GM19043 (cell line): ENCODE data around the gene GNG8.

ENCODE experiments used
- ATAC-seq: cut with Tn5 transposase; IDR thresholded peaks from one replicate; pipeline ENCODE4 v1.9.1; 2021; ENCODE audit warnings: low read depth; ENCODE audit not compliant: unreplicated experiment

The GNG8 gene

DNA sequence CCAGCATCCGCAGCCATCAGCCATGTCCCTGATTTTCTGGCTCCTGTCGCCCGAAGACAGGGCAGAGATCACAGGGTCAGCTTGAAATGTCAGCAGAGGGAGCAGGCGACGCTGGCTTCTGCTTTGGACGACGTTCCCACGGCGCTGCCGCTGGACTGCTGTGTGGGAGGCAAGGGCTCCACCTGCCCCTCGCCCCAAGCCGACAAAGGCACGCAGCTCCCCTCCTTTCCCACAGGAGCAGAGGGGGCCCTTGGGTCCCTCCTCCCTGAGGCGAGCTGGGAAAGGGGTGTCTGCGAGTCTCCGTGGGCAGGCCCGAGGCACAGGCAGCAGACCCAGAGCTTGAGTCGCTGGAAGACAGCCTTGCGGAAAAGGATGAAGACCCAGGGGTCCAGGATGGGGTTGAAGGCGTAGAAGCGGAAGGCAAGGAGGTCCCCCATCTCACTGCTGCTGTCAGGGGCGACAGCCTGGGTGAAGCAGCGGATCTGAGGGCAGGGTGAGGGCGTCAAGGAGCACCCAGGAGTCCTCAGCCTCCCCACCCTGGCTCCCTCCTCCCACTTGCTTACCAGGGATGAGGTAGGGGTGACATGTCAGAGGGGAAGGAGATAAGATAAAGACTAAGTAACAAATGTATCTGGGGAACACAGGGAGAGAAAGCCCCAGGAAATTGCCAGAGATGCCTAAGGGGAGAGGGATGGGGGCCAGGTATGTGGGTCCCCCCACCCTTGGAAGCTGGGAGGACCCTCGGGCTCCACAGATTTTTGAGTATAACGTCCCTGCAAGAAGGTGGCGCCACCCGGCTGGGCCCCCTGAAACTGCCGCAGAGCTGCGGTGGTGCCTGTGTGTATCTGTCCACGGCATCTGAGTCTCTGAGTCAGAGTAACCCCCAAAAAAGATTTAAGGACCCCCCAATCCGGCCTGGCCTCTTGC, 14.5 kb downstream of the GNG8 start:
- ATAC-seq: no peak

DNA sequence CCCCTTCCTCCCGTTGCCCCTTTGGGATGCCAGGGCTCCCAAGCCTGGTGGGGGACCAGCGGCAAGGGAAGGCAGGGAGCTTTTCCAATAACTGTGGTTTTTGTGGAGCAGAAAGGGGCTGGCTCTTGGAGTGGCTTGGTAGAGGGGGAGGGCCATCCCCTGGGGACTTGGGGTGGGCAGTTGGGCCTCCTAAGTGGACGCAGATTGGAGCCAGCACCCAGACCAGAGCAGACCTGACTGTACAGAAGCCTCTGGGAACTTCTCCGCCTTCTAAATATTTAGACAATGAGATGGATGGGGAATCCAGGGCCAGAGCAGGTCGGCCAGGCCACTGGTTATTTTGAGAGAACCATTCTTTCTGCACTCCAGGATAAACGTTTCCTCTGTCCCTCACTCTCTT, 15.3 kb downstream of the GNG8 start:
- no peak for ATAC-seq

DNA sequence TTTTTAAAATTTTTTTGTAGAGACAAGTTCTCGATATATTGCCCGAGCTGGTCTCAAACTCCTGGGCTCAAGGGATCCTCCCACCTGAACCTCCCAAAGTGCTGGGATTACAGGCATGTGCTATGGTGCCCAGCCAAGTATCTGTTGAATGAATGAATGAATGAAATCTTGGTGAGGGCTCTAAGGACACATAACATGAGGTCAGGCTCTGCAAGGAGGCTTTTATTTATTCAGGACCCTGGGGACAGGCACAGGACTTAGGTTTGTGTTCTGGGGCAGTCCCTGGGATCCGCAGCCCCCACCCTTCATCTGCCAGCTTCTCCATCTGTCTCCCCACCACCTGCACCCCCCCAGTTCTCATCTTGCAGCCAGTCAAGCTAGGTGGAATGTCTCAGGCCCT, 15.7 kb downstream of the GNG8 start:
- ATAC-seq: no peak

DNA sequence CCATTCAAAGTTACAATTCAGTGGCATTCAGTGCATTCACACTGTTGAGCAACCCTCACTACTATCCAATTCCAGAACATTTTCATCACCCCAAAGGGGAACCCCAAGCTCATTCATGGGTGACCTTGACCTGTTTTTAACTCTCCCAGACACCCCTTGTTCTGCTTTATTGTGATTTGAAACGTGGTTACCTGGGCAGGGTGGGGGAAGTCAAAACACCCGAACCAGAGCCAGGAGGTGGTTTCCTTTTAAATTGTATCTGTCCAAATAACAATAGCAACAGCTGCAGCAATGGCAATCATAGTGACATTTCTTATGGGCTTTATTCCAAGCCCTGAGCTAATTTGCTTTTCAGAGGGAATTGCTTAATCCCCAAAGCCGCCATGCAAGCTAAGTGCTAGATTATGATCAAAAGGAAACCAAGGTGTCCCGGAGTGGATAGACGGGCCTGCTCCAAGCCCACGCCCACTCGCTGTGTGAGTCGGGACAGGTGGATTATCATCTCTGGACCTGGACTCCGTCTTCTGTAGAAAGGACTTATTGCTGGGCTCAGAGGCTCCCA, 17.3 kb downstream of the GNG8 start:
- ATAC-seq: no peak

DNA sequence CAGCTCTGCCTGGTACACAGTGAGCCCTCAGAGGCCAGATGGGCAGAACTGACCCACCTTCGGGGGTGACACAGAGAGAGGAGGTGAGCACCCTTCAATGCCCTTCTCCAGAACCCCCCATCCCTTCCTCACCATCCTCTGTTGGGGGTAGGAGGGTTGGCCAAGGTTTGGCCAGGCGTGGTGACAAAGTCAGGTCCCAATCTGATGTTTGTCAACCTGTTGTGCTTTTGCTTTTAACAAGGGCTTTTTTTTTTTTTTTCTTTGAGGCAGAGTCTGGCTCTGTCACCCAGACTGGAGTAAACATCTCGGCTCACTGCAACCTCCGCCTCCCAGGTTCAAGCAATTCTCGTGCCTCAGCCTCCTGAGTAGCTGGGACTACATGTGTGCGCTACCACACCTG, 18.4 kb downstream of the GNG8 start:
- ATAC-seq: no peak

DNA sequence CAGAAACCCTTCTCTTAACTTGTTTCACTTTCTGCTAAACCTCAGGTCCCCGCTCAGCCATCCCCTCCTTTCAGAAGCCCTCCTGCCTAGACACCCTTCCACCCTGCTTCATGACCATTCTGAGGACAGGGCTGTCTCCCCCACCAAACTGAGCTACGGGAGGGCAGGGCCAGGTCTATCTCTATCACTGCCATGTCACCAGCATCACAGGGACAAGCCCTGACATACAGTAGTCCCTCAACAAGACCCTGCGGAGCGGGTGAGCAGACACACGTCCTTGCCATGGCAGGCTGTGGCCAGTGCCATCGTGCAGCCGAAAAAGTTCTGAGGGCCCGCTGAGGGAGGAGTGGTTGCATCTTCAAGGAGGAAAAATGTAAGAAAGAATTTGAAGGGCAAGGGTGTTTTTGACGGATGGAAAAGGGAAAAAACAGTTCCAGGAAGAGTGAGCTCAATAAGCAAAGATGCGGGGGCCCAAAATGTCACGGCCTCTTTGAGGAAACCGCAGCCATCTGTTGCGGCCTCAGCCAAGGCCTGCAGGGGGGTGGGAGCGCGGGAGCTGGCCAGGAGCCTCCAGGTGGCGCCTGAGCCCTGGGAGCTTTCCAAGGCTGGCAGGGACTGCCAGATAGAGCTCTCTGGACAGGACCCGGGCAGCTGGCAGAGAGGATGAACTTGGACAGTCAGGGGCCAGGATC, 19.2 kb downstream of the GNG8 start:
- ATAC-seq: no peak

DNA sequence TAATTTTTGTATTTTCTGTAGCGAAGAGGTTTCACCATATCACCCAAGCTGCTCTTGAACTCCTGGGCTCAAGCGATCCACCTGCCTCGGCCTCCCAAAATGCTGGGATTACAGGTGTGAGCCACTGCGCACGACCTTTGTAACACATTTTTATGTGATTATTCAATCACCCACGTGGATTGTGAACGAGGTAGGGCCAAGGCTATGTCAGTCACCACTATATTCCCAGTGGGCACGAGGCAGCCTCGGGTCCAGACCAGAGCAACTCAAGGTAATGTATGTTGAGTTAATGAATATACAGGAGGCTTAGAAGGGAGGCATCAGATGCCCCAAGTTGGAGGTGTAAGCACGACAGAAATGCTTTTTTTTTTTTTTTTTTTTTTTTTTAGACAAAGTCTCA, 20.0 kb downstream of the GNG8 start:
- ATAC-seq: no peak

DNA sequence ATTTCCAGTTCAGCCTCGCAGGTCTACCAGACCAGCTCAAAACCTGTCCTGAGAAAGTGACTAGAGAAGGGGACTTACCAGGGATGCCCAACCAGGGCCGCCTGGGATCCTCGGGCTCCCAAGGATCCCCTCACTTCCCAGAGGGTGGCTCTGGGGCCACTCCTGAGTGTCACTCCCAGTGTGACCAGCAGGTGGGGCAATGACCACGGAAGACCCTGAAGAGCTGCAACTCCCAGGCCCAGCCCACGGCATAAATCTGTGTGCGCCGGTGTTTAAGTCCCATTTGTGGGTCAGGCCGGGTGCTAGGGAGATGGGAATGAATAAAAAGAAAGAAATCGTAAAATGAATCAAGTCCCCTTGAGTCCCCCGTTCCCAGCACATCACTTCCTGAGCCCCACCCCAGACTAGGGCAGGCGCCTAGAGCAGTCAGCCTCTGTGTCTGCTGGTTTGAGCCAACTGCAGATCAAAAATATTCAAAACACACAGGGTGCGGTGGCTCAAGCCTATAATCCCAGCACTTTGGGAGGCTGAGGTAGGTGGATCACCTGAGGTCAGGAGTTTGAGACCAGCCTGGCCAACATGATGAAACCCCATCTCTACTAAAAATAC, 21.8 kb downstream of the GNG8 start:
- no peak for ATAC-seq

DNA sequence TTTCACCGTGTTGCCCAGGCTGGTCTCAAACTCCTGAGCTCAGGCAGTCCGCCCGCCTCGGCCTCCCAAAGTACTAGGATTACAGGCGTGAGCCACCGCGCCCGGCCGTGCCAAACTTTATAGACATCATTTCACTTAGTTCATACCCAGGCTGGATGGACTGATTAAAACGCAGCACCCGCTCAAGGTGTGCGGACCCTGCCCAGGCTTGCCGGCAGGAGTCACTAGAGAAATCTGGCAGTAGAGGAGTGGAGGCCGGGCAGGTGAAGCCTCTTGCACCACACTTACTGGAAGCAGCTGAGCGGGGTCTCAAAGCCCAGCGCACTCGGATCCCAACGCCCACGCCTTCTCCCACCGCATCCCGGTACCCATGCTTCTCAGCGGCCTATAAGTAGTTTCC, 22.5 kb downstream of the GNG8 start:
- ATAC-seq: no peak

DNA sequence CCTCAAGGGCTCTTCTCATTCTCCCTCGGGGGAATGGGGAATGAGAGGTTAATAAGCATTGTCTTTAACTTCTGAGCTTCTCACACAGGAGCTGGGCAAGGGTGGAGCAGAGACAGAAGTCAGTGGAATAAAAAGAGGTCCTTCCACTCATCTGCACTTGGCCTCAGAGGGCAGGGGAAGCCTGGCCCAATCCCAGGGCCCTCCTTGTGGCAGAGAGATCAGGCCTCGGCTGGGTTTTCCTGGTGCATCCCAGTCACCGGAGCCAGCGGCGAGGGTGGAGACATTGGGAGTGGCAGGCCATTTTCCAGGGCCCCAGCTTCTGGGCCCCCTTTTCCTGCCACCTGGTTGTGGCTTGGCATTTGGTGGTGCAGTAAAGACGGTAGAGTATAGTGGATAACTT, 24.2 kb downstream of the GNG8 start:
- ATAC-seq: no peak

DNA sequence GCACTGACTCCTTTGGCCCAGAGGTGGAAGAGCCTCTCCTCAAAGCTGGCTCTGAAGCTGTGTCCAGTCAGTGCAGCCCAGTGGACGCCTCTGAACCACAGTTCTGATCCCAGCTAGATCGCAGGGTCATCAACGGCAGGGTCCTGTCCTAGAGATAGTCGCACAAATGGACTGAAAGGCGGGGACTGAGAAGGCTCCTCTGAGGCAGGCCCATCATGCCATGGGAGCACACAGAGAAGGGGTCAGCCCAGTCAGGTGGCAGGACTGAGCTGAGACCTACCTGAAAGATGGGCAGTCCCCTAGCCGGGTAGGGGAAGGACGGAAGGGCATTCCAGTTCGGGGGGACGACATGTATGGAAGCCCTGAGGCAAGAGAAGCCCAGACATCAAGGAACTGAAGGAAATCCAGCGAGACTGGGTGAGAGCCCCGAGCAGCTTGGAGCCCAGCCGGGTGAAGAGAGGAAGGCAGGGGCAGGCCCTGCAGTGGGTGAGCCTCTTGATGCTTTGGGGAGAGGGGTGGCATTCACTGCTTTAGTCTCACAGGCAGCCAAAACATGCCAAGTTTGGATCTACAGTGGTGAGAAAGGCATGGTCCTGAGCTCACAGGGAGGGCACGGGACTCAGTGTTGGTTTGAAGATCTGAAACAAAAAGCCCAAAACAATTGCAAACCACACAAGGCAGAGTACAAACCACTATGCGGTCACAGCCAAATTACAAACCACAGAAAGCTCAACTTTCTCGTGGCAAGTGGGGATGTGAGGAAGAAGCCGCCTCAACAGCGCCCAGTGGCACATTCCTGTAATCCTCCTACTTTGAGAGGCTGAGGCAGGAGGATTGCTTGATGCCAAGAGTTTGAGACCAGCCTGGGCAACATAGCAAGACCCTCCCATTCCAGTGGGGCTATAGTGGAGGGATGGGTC, 24.9 kb downstream of the GNG8 start:
- ATAC-seq: no peak

DNA sequence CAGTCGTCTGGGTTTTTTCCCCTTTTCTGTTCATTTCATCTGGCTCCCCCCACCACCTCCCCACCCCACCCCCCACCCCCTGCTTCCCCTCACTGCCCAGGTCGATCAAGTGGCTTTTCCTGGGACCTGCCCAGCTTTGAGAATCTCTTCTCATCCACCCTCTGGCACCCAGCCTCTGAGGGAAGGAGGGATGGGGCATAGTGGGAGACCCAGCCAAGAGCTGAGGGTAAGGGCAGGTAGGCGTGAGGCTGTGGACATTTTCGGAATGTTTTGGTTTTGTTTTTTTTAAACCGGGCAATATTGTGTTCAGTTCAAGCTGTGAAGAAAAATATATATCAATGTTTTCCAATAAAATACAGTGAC, 25.6 kb downstream of the GNG8 start:
- ATAC-seq: no peak

DNA sequence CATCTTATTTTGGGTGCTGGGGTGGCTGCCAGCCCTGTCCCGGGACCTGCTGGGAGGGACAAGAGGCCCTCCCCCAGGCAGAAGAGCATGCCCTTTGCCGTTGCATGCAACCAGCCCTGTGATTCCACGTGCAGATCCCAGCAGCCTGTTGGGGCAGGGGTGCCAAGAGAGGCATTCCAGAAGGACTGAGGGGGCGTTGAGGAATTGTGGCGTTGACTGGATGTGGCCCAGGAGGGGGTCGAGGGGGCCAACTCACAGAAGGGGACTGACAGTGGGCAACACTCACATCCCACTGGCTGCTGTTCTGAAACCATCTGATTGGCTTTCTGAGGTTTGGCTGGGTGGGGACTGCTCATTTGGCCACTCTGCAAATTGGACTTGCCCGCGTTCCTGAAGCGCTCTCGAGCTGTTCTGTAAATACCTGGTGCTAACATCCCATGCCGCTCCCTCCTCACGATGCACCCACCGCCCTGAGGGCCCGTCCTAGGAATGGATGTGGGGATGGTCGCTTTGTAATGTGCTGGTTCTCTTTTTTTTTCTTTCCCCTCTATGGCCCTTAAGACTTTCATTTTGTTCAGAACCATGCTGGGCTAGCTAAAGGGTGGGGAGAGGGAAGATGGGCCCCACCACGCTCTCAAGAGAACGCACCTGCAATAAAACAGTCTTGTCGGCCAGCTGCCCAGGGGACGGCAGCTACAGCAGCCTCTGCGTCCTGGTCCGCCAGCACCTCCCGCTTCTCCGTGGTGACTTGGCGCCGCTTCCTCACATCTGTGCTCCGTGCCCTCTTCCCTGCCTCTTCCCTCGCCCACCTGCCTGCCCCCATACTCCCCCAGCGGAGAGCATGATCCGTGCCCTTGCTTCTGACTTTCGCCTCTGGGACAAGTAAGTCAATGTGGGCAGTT, 26.2 kb downstream of the GNG8 start:
- ATAC-seq: no peak

DNA sequence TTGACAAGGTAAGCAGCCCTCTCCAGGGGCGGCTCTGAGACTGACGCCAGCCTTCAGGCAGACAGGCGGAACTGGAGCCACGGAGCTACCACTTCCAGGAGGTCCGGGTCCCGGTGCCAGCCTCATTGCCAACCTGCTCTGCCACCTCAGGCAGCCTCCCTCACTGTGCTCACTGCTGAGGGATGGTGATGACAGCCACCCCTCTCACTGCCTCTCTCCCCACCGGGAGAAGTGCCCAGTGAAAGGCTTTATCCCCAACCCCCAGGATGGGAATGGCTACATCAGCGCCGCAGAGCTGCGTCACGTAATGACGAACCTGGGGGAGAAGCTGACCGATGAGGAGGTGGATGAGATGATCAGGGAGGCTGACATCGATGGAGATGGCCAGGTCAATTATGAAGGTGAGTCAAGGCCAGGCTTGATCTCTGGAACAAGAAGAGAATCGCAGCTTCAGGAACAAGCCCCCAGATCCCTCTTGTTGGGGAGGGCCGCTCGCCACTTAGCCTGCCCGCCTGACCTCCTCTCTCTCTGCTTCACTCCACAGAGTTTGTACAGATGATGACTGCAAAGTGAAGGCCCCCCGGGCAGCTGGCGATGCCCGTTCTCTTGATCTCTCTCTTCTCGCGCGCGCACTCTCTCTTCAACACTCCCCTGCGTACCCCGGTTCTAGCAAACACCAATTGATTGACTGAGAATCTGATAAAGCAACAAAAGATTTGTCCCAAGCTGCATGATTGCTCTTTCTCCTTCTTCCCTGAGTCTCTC, 27.2 kb downstream of the GNG8 start:
- ATAC-seq: no peak

DNA sequence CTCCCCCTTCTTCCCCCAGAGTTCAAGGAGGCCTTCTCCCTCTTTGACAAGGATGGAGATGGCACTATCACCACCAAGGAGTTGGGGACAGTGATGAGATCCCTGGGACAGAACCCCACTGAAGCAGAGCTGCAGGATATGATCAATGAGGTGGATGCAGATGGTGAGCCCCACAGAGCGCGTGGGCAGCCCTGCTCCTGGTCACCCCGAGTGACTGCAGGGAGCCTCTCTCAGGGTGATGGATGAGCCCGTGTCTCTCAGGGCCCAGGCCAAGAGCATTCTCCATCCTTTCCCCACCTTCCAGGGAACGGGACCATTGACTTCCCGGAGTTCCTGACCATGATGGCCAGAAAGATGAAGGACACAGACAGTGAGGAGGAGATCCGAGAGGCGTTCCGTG, 27.8 kb downstream of the GNG8 start:
- ATAC-seq: no peak

DNA sequence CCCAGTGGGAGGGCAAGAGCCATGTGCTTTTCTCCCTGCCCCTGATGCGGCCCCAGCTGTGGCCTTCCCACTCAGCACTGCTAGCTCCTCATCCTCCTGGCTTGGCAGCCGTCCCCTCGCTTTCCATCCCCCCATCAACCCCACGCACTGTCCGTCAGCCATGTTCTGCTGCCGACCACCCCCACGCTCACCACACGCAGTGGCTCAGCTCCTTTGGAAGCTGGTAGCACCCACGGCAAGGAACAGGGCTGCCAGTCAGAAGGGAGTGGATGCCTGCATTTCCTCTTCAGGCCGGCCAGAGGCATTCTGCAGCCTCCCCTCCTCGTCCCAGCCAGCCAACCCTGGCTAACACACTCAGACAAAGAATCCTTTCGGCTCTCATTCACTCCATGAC, 28.6 kb downstream of the GNG8 start:
- no peak for ATAC-seq

DNA sequence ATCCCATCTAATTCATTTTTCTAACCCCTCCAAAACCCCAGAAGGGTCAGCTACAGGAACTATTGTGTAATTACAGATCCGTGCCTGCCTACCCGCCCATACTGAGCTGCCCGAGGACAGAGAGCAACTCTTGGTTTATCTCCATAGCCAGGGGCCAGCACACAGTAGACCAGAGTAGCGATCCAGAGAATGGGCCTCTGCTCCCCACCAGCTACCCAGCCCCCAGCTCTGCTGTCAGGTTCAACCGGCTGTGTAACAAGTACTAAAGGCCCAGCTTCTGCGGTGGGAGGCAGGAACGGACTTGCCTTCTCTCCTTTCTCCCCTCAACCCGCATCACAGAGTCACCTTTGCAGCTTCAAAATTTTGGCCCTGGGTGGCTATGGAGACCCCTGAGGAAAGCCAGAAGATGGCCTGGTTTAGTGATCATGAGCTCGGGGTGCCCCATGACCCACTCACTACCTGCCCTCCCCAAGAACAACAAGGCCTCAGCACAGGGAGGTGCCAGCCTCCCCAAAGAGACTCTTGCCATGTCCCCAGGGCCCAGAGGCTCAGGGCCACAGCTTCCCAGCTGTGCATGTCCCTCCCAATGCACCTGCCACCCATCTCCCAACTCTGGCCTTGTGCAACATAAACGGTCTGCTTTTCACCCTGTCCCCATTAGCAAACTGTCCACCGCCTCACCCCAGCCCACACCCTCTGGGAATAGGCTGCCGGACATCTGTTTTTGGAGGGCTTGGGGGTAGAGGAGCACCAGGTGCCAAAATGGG, 29.1 kb downstream of the GNG8 start:
- ATAC-seq: no peak

DNA sequence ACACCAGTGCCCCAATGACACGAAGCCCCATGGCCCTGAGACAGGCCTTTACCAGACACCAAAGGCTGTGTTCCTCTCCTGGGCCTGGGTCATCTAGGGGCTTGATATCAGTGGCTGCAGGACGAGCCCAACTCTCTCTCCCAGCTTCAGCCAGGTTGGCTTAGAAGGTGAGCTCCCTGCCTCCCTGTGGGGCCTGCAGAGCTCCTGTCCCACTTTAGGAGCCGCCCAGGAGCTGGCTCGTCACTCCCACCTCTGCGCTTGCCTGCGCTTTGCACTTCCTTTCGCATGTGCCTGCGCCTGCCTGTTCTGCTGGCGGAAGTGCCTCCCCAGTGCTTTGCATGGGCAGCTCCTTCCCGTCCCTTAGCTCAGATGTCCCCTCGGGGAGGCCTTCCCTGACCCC, 30.0 kb downstream of the GNG8 start:
- no peak for ATAC-seq
